Endodermal cell (in vitro differentiated cells): ENCODE measurements around the gene SAMD4B. TPM values are rescaled to one million over a fixed set of nuclear protein-coding genes. Genes with fewer than 3 reads are reported as not detected.

Experiments used
- DNase-seq: peaks from one replicate; pipeline ENCODE4 v3.0.0-alpha.2; 2017
- H3K27ac ChIP-seq: 2 replicates; pipeline ENCODE4 v1.5.1; 2013; ENCODE audit warnings: mild to moderate bottlenecking, low read depth, low read length, moderate library complexity
- H3K27me3 ChIP-seq: 2 replicates; pipeline ENCODE4 v1.6.1; 2013; ENCODE audit warnings: mild to moderate bottlenecking, low read length, moderate library complexity; ENCODE audit not compliant: insufficient read depth, control insufficient read depth, poor library complexity, severe bottlenecking
- H3K36me3 ChIP-seq: 2 replicates; pipeline ENCODE4 v1.7.0; 2013; ENCODE audit warnings: mild to moderate bottlenecking, low read length, moderate library complexity; ENCODE audit not compliant: control insufficient read depth, insufficient read depth
- H3K4me1 ChIP-seq: one replicate; pipeline ENCODE4 v1.7.0; 2013; ENCODE audit warnings: low read length; ENCODE audit not compliant: control insufficient read depth, insufficient read depth
- H3K4me3 ChIP-seq: 2 replicates; pipeline ENCODE4 v1.5.1; 2013; ENCODE audit warnings: mild to moderate bottlenecking, low read length, moderate library complexity
- H3K9ac ChIP-seq: 2 replicates; pipeline ENCODE4 v1.6.1; 2013; ENCODE audit warnings: mild to moderate bottlenecking, low read length, moderate library complexity; ENCODE audit not compliant: poor library complexity, severe bottlenecking; ENCODE audit errors: extremely low read depth
- H3K9me3 ChIP-seq: 2 replicates; pipeline ENCODE4 v1.6.1; 2013; ENCODE audit warnings: mild to moderate bottlenecking, low read length, moderate library complexity; ENCODE audit not compliant: control insufficient read depth
- H3K27ac Mint-ChIP-seq: 2 replicates; pipeline ENCODE4 v1.8.0; 2020; ENCODE audit warnings: mixed read lengths
- H3K27me3 Mint-ChIP-seq: 2 replicates; pipeline ENCODE4 v1.8.0; 2021; ENCODE audit warnings: mild to moderate bottlenecking, mixed read lengths; ENCODE audit not compliant: insufficient read depth
- H3K36me3 Mint-ChIP-seq: 2 replicates; pipeline ENCODE4 v1.8.0; 2020; ENCODE audit warnings: low read depth, mixed read lengths
- H3K4me1 Mint-ChIP-seq: 2 replicates; pipeline ENCODE4 v1.8.0; 2020; ENCODE audit warnings: mixed read lengths
- H3K4me3 Mint-ChIP-seq: 2 replicates; pipeline ENCODE4 v1.8.0; 2020; ENCODE audit warnings: mild to moderate bottlenecking, moderate library complexity, mixed read lengths
- H3K9me3 Mint-ChIP-seq: 2 replicates; pipeline ENCODE4 v1.8.0; 2020; ENCODE audit warnings: mild to moderate bottlenecking, mixed read lengths
- WGBS, 2 experiments: methylation state at CpG; one replicate each; pipeline versions ENCODE4 v1.1.5 to v1.1.7; 2013; ENCODE audit warnings: missing lambda C conversion rate in 2 of 2, mixed read lengths in 1 of 2; ENCODE audit not compliant: insufficient coverage in 1 of 2, insufficient read length in 1 of 2; 5-methylcytosine and 5-hydroxymethylcytosine counted together
- total RNA-seq, 2 donors: library from RNA; stranded (reverse); fragmentation: NEBNext Ultra II Directional in 1 of 2; extraction: Animal tissue kit (Norgen Biotek cat#: 25700) in 1 of 2; gene quantifications; 2 replicates in 1 of 2; 3 replicates in 1 of 2; pipeline ENCODE4 v1.2.1, GENCODE V29; 2021
- TF ChIP-seq, protein P1 (sequence below): fragments of 200-600 bp; sonication (generic); conservative IDR thresholded peaks from 2 replicates; pipeline ENCODE4 v1.5.0; 2021; ENCODE audit warnings: antibody characterized with exemption, mild to moderate bottlenecking

The SAMD4B gene
- total RNA-seq, 2 donors from 2014 or later, result 155 to 159 TPM

DNA sequence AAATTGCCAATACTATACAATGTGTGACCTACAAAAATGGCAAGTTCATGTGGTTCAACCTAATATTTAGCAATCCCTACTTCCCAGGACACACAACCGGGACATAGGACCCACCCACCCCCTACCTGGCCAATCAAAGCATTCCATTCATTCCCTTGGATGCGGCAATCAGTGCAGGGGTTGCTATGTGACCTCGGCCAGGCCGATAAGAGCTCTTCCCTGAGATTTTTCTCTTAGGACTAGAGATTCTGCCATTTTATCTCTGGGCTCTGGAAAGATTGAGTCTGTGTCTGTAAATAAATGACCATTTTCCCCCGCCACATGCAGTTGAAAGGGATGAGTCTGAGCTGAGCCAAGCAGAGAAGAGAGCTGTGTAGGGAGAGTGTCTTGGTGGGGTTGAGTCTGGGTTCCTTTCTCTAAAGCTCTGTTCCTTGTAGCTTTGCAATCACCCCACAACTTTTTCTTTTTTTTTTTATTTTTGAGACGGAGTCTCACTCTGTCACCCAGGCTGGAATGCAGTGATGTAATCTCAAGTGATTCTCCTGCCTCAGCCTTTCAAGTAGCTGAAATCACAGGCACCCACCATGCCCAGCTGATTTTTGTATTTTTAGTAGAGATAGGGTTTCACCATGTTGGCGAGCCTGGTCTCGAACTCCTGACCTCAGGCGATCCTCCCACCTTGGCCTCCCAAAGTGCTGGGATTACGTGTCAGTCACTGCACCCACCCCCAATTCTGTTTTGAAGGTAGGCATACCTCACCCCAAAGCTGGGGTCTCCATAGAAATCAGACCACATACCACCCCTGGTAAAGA lies 38.6 kb upstream of the SAMD4B start:
- Histone ChIP-seq H3K27me3 (peaks cover 39% of the 10 kb centered on the region), H3K9me3 (no peaks in the 10 kb centered on the region), H3K36me3 (no peaks in the 10 kb centered on the region), H3K4me3 (no peak overlapping the region), H3K9ac (no peak overlapping the region), H3K27ac (no peak overlapping the region), H3K4me1 (no peaks in the 10 kb centered on the region)
- Mint-ChIP-seq H3K4me3 (no peak overlapping the region), H3K27ac (no peak overlapping the region), H3K9me3 (no peaks in the 10 kb centered on the region), H3K4me1 (peaks cover 6% of the 10 kb centered on the region), H3K27me3 (peaks cover 50% of the 10 kb centered on the region), H3K36me3 (no peaks in the 10 kb centered on the region)
- TF ChIP-seq, protein P1, sequence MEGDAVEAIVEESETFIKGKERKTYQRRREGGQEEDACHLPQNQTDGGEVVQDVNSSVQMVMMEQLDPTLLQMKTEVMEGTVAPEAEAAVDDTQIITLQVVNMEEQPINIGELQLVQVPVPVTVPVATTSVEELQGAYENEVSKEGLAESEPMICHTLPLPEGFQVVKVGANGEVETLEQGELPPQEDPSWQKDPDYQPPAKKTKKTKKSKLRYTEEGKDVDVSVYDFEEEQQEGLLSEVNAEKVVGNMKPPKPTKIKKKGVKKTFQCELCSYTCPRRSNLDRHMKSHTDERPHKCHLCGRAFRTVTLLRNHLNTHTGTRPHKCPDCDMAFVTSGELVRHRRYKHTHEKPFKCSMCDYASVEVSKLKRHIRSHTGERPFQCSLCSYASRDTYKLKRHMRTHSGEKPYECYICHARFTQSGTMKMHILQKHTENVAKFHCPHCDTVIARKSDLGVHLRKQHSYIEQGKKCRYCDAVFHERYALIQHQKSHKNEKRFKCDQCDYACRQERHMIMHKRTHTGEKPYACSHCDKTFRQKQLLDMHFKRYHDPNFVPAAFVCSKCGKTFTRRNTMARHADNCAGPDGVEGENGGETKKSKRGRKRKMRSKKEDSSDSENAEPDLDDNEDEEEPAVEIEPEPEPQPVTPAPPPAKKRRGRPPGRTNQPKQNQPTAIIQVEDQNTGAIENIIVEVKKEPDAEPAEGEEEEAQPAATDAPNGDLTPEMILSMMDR, result no peak
- 55 to 65% methylated on average over 8 to 10 of the region's 10 CpGs for WGBS, 2 experiments
- DNase-seq, result peak; percentile 82

- H3K4me3 ChIP-seq, result no peak overlapping the region
- no peaks in the 10 kb centered on the region for H3K36me3 Mint-ChIP-seq
- peaks cover 55% of the 10 kb centered on the region for H3K27me3 Mint-ChIP-seq
- H3K9ac ChIP-seq, result no peak overlapping the region
- TF ChIP-seq, protein P1, result no peak
- H3K27me3 ChIP-seq, result peaks cover 44% of the 10 kb centered on the region
- no peaks in the 10 kb centered on the region for H3K36me3 ChIP-seq
- H3K9me3 Mint-ChIP-seq, result no peaks in the 10 kb centered on the region
- H3K27ac ChIP-seq, result no peak overlapping the region
- DNase-seq, result no peak
- peaks cover 6% of the 10 kb centered on the region for H3K4me1 Mint-ChIP-seq
- no peaks in the 10 kb centered on the region for H3K9me3 ChIP-seq
- H3K27ac Mint-ChIP-seq, result no peak overlapping the region
- H3K4me3 Mint-ChIP-seq, result no peak overlapping the region
- H3K4me1 ChIP-seq, result no peaks in the 10 kb centered on the region
Measured at GRCh38 chr19:39304185-39304513, 38.1 kb upstream of the SAMD4B start.

DNA sequence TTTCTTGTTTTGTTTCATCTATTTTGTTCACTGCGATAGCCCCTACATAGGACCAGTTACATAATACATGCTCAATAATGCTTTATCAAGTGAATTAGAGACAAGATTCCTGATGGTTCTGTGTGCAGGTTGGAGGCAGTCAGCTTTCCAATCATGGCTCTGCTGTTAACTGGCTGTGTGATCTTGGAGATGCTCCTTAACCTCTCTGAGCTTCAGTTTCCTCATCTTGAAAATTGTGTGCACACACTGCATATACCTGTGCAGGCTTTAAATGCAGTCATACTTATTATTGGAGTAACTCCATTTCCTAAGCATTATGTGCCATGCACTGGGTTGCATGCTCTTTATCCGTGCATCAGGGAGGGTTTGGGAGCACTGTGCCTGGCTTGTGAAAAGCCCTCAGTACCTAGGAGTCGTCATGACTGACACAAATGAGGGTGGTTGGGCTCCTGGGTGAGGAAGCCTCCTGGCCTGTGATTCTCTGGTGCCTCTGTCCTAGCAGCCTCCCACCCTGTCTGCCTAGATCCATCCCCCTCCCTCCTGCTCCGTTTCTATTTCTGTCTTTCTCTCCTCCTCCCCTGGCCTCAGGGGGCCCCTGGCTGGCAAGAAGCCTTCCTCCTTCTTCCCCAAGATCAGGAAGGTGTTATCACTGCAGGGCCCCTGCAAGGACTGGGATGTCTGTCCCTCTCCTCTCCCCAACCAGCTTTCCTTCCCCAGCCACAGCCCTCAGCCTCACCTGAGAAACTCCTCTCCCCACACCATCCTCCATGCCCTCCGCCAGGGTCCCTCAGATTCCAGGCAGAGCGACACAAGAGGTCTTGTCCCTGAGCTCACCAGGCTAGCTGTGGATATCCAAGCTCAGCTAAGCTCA lies 37.3 kb upstream of the SAMD4B start:
- H3K36me3 Mint-ChIP-seq, result no peaks in the 10 kb centered on the region
- no peak overlapping the region for H3K27ac Mint-ChIP-seq
- peak; percentile 56 for DNase-seq
- no peaks in the 10 kb centered on the region for H3K9me3 Mint-ChIP-seq
- TF ChIP-seq, protein P1, result no peak
- H3K4me1 Mint-ChIP-seq, result peaks cover 6% of the 10 kb centered on the region
- Histone ChIP-seq H3K9me3 (no peaks in the 10 kb centered on the region), H3K27me3 (peaks cover 44% of the 10 kb centered on the region), H3K4me3 (no peak overlapping the region), H3K36me3 (no peaks in the 10 kb centered on the region), H3K4me1 (no peaks in the 10 kb centered on the region), H3K27ac (no peak overlapping the region), H3K9ac (no peak overlapping the region)
- WGBS, 2 experiments, result 49 to 70% methylated on average over 4 to 6 of the region's 6 CpGs
- H3K4me3 Mint-ChIP-seq, result no peak overlapping the region
- peaks cover 59% of the 10 kb centered on the region for H3K27me3 Mint-ChIP-seq
